NCI-H460 (cell line): ENCODE results near the gene ST3GAL2. TPM values are rescaled to one million over a fixed set of nuclear protein-coding genes. Genes with fewer than 3 reads are reported as not detected.

Experiments used
- DNase-seq: peaks from one replicate; pipeline ENCODE4 v3.0.0-alpha.2; 2016; ENCODE audit warnings: low read depth; ENCODE audit errors: extremely low read depth
- polyA plus RNA-seq: library from polyadenylated mRNA; depleted of rRNA; stranded (reverse); fragments of >200 nt; gene quantifications from 2 replicates; pipeline ENCODE4 v1.2.3, GENCODE V29; 2014; cell fraction: nucleus; rRNA removed
- total RNA-seq: library from RNA; depleted of rRNA; stranded (reverse); fragments of >200 nt; shearing (Covaris generic); gene quantifications from 2 replicates; pipeline ENCODE4 v1.2.3, GENCODE V29; 2014; rRNA removed

The ST3GAL2 gene, protein sequence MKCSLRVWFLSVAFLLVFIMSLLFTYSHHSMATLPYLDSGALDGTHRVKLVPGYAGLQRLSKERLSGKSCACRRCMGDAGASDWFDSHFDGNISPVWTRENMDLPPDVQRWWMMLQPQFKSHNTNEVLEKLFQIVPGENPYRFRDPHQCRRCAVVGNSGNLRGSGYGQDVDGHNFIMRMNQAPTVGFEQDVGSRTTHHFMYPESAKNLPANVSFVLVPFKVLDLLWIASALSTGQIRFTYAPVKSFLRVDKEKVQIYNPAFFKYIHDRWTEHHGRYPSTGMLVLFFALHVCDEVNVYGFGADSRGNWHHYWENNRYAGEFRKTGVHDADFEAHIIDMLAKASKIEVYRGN
- 10.6 and 11.6 TPM in 2 replicates for total RNA-seq
- 13.1 and 14.7 TPM in 2 replicates for polyA plus RNA-seq

- DNase-seq = peak; percentile 89
Measured at GRCh38 chr16:70438969-70439862, at the start of gene ST3GAL2. TSS of gene ST3GAL2 (minus strand) at chr16:70439100. CDS start at chr16:70398530, 40,570 bp downstream.

DNA sequence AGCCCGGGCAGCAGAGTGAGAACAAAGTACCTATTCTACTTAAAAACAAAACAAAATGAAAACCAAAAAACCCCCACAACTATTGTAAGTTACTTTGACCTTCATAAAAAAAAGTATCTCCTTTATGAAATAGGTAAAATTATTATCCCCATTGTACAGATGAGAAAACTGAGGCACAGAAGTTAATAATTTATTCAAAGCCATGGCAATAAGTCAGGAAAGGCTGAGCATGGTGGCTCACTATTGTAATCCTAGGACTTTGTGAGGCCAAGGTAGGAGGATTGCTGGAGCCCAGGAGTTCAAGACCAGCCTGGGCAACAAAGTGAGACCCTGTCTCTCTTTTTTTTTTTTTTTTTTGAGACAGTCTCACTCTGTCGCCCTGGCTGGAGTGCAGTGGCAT, 46.0 kb upstream of the ST3GAL2 start:
- DNase-seq = no peak

DNA sequence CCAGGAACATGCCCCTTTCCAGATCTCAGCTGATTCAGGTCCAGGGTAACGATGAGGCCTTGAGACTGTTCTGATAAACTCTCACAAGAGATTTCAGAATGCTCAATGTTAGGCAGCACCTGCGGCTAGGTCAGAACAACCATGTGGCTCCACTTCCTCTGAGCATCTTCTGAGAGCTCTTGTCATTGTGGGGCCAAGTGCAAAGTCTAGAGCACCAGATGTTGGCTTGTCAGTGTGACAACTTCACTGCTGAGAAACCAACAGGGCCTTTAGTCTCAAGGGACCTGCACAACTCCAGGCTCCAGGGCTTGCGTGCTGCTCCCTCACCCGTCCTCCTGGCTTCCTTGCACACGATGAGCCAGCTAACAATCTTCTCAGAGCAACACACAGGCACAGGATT, 44.5 kb upstream of the ST3GAL2 start:
- no peak for DNase-seq

DNA sequence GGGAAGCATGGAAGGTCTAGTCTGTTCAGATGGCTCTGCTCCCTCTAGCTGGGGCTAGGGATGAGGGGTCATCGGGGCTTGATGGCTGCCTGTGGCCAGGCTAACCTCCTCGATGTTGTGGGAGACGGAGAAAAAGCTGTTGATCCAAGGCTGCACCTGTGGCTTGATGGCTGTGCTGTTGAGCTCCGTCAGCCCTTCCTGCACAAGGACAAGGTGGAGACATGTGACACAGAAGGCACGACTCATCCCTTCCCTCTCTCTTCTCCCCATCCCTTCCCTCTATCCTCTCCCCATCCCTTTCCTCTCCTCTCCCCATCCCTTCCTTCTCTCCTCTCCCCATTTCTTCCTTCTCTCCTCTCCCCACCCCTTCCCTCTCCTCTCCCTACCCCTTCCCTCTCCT, 43.7 kb upstream of the ST3GAL2 start:
- DNase-seq = no peak

DNA sequence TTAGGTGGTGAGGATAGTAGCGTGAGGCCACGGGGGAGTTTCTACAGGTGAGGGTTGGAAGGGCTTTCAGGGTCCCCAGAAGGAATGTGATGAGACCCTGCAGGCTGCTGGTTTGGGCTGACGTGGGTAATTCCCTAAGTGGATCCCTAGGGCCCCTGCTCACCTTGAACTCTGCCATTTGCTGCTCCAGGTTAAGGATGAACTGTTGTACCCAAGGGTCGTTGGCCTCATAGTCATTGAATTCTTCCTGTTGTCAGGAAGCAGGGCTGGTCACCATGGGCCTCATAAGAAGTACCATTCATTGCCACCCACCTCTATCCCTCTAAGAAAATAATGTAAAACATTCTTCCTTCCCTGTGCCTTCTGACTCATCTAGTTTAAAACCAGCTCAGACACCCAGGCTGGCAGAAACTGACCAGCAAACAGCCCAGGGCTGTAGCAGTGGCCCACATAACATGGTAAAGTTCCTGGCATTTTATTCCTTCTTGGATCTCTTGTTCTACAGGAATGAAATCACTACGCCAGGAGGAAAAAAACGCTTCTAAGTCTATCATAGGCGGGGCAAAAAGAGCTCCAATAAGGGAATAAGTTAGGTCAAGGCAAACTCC, 43.1 kb upstream of the ST3GAL2 start:
- DNase-seq = no peak

- DNase-seq = no peak
Measured at GRCh38 chr16:70480127-70481105, 41.5 kb upstream of the ST3GAL2 start.

DNA sequence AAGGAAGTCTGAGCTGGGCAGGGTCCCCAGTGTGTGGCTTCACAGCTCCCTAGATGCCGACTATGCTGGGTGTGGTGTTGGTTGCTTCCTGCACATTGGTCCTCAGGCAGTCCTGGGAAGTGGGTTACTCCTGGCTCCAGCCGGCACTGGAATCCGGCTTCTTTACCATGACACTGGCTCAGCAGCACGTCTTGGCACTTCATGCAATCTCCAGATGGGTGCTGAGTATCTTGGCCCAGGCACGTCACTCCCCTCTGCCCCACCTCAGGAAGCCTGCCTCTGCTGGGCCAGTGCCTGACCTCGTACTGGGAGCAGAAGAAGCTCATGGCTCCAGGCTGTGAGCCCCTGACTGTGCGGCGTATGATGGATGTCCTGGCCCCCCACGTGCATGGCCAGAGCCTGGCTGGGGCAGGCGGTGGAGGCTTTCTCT, 40.0 kb upstream of the ST3GAL2 start:
- no peak for DNase-seq

- no peak for DNase-seq
Measured at GRCh38 chr16:70478169-70478568, 39.3 kb upstream of the ST3GAL2 start.

- no peak for DNase-seq
Measured at GRCh38 chr16:70476272-70477020, 37.5 kb upstream of the ST3GAL2 start.

DNA sequence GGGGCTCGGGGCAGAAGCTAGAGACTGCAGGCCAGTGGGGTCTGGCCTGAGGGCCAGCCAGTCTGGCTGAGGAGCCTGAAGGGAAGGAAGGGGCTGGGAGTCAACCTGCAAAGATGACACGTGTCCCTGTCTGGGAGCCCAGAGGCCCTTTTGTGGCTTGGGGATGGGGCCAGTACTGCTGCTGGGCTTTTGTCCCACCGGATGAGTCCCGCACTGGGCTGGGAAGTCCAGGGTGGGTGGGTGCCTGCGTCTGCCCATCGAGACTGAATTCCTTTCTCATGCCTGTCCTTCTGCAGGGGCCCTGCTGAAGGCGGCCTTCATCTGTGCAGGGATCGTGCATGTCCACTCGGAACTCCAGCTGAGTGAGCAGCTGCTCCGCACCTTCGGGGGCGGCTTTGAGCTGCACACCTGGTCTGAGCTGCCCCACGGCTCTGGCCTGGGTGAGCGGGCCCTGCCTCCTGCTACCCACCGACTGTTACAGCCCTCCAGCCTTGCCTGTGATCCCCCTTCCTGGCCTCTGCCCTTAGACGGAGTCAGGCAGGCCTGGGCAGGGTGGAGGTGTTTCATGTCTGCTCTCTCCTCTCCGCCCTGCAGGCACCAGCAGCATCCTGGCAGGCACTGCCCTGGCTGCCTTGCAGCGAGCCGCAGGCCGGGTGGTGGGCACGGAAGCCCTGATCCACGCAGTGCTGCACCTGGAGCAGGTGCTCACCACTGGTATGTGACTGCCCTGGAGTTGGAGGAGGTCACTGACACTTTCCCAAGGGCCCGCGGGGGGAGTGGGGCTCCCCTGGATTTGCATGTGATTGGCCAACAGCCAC, 36.4 kb upstream of the ST3GAL2 start:
- DNase-seq = no peak

GRCh38 chr16:70474320-70475053, 35.6 kb upstream of the ST3GAL2 start:
- DNase-seq = no peak

- no peak for DNase-seq
Measured at GRCh38 chr16:70473446-70474319, 34.8 kb upstream of the ST3GAL2 start.

- DNase-seq = no peak
Measured at GRCh38 chr16:70472786-70473433, 34.0 kb upstream of the ST3GAL2 start.

GRCh38 chr16:70470927-70471341, 32.0 kb upstream of the ST3GAL2 start:
- peak; percentile 16 for DNase-seq

DNA sequence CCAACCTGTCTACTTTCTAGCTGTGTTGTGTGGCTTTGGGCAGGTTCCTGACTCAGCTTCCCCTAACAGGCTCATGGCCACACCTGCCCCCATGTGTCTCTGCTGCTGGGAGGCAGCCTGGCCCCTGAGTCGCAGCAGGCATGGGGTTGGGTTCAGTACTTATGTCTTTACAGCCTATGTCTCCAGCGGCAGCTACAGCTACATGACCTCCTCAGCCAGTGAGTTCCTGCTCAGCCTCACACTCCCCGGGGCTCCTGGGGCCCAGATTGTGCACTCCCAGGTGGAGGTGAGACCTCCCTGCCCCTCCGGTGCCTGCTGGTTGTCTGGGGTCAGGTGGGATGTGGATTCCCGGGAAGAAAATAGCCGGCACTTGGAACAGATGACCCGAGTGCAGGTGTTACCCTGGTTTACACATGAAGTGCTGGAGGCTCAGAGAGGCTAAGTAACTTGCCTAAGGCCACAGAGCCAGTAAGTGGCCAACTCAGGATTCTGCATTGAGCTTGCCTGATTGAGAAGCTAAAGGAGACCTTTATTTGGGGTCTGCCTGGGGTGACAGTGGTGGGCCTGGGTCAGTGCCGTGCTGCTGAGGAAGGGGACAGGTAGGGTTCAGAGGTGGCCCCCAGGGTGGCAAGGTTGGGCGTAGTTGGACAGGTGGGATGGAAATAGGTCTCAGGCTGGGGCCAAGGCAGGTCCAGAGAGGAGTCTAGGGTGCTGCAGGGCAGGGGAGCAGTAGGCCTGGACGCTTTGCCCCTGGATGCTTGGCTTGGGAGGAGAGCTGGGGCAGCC, 31.4 kb upstream of the ST3GAL2 start:
- DNase-seq = no peak
